Left lung (tissue), 10 donors: ENCODE results near the gene ALDH6A1. TPM values are rescaled to one million over a fixed set of nuclear protein-coding genes. Genes with fewer than 3 reads are reported as not detected.

Experiments used
- ATAC-seq: fragments of 200-7000 bp; cut with Tn5 transposase; one replicate; pipeline ENCODE4 v1.9.1; 2020; ENCODE audit warnings: moderate library complexity
- DNase-seq, 4 donors: peaks; one replicate each; pipeline ENCODE4 v3.0.0-alpha.2; 2013 to 2020
- H3K27ac ChIP-seq, 2 donors: fragments of 200-600 bp; sonication (generic) in 1 of 2; one replicate each; pipeline versions ENCODE4 v1.5.0 to v1.8.0; 2020 to 2021
- H3K27me3 ChIP-seq, 2 donors: fragments of 200-600 bp; sonication (generic) in 1 of 2; one replicate each; pipeline versions ENCODE4 v1.5.0 to v1.8.0; 2020 to 2021
- H3K36me3 ChIP-seq, 2 donors: fragments of 200-600 bp; sonication (generic) in 1 of 2; one replicate each; pipeline versions ENCODE4 v1.5.0 to v1.8.0; 2020 to 2021
- H3K4me1 ChIP-seq, 2 donors: fragments of 200-600 bp; one replicate each; pipeline ENCODE4 v1.8.0; 2021
- H3K4me3 ChIP-seq, 2 donors: fragments of 200-600 bp; sonication (generic) in 1 of 2; one replicate each; pipeline versions ENCODE4 v1.5.0 to v1.8.0; 2020 to 2021; ENCODE audit warnings: mild to moderate bottlenecking in 1 of 2
- H3K9me3 ChIP-seq, 2 donors: fragments of 200-600 bp; sonication (generic) in 1 of 2; one replicate each; pipeline versions ENCODE4 v1.5.0 to v1.8.0; 2020 to 2021
- intact Hi-C, 2 donors: fragments of 100-400 bp; cut with DNase I; formaldehyde crosslinking; loops; one replicate each; pipeline versions ENCODE4 v1.11.2 to v1.14.2; 2022
- polyA plus RNA-seq, 6 donors: library from polyadenylated mRNA; unstranded; fragments of 120-200 nt; gene quantifications; one replicate each; pipeline ENCODE4 v1.2.1, GENCODE V29; 2013; ENCODE audit not compliant: insufficient read length in 6 of 6
- total RNA-seq, 2 donors: library from RNA; stranded (reverse); fragmentation: NEBNext Ultra II Directional; extraction: Animal tissue kit (Norgen Biotek cat#: 25700); gene quantifications; one replicate each; pipeline ENCODE4 v1.2.1, GENCODE V29; 2021
- TF ChIP-seq, protein P1 (sequence below), 2 donors: fragments of 200-600 bp; sonication (generic) in 1 of 2; IDR thresholded peaks; one replicate each; pipeline versions ENCODE4 v1.5.0 to v1.8.0; 2021; ENCODE audit warnings: antibody characterized with exemption in 2 of 2
- donor health status: DM: no; HTN: yes; CAD: no.
- donor health status: DM: no; HTN: no; CAD: no.

Gene ALDH6A1
- total and polyA plus RNA-seq, 8 donors, result 23.0 to 62.4 (median 29.0) TPM

DNA sequence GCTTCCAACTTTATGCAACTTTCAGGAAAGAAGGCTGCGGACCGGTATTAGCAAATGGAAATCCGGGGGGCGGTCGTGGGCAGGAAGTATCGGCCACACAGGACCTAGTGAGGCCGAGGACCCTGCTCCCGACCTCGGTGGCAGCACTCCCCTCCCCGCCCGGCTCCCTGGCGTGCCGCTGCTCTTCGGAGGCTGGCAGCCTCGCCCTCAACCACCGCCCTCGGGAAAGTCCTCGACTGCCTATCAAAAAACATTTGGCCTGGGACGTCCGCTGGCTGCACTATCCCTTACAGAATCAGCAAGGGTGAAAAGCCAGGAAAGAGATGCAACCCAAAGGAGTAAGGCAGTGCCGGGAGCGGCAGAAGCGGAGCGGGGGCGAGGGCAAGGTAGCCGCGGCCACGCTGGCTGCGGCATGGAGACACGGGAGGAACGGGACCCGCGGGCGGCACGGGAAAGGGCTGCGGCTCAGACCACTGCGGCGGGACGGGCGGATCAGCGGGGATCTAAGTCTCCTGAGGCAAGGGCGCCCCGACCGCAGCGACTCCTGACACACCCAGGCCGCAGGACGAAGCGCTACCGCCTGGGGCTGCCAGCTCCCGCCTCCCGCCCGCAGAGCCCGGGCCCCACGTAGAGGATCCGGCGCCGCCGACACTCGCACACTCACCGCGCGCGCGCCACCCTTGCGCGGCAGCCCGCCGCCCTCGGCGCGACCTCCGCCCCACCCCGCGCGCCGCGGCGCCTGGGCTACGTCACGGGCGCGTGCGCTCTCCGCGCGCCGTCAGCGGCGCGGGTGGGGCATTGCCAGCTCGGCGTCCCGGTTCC lies 65.5 kb downstream of the ALDH6A1 start, which contains the start of the genes BBOF1 and ENTPD5:
BBOF1 (plus strand) TSS at position 764 of the 822 bp plus-strand sequence. CDS start 130 bp downstream, outside the sequence.
ENTPD5 (minus strand) TSS at position 703 of the 822 bp plus-strand sequence. CDS start 31,186 bp downstream, outside the sequence.
- peak within 1 kb of the TSS; percentile 66 to 81 for H3K4me3 ChIP-seq
- DNase-seq, result peak; percentile 88 to 97 (median 91)
- H3K36me3 ChIP-seq, result no peaks in the 10 kb centered on the region
- TF ChIP-seq, protein P1, sequence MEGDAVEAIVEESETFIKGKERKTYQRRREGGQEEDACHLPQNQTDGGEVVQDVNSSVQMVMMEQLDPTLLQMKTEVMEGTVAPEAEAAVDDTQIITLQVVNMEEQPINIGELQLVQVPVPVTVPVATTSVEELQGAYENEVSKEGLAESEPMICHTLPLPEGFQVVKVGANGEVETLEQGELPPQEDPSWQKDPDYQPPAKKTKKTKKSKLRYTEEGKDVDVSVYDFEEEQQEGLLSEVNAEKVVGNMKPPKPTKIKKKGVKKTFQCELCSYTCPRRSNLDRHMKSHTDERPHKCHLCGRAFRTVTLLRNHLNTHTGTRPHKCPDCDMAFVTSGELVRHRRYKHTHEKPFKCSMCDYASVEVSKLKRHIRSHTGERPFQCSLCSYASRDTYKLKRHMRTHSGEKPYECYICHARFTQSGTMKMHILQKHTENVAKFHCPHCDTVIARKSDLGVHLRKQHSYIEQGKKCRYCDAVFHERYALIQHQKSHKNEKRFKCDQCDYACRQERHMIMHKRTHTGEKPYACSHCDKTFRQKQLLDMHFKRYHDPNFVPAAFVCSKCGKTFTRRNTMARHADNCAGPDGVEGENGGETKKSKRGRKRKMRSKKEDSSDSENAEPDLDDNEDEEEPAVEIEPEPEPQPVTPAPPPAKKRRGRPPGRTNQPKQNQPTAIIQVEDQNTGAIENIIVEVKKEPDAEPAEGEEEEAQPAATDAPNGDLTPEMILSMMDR (IDR thresholded peaks at IDR 0.05), result no peak
- H3K27ac ChIP-seq, result peak within 1 kb of the TSS; percentile 97 to 98
- intact Hi-C loops, result no loop called here
- H3K27me3 ChIP-seq, result no peaks in the 10 kb centered on the region
- peak; percentile 97 for ATAC-seq
- H3K9me3 ChIP-seq, result no peaks in the 10 kb centered on the region
- H3K4me1 ChIP-seq, result peaks cover 7 to 14% of the 10 kb centered on the region in 2 donors

DNA sequence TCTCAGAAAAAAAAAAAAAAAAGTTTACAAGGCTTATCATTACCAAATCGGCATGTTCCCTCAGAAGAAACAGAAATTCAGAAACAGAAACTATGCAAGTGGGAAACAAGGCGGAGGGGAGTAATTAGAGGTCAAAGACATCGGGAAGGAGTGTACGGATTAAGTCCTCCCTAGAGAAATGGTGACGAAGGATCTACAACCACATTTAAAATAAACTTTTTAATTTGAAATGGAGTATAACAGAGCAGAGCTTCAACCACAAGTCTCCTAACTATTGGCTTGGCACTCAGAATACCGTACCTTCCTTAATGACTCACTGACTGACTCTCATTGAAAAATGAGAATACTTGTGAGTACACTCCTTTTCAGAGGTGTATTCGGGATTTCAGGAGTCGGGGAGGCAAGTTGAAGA lies 66.1 kb downstream of the ALDH6A1 start:
- Histone ChIP-seq H3K27ac (peak overlapping the region; percentile 97 to 98), H3K4me1 (peaks cover 7 to 14% of the 10 kb centered on the region in 2 donors), H3K9me3 (no peaks in the 10 kb centered on the region), H3K27me3 (no peaks in the 10 kb centered on the region), H3K4me3 (peak overlapping the region; percentile 66 to 81), H3K36me3 (no peaks in the 10 kb centered on the region)
- DNase-seq, result peak in 1 of 4 donors; percentile 28
- TF ChIP-seq, protein P1 (IDR thresholded peaks at IDR 0.05), result no peak
- intact Hi-C loops, result no loop called here
- ATAC-seq, result peak; percentile 67

- intact Hi-C loops, result no loop called here
These were observed 68.3 kb downstream of the ALDH6A1 start for GRCh38 chr14:74015963-74016362.

DNA sequence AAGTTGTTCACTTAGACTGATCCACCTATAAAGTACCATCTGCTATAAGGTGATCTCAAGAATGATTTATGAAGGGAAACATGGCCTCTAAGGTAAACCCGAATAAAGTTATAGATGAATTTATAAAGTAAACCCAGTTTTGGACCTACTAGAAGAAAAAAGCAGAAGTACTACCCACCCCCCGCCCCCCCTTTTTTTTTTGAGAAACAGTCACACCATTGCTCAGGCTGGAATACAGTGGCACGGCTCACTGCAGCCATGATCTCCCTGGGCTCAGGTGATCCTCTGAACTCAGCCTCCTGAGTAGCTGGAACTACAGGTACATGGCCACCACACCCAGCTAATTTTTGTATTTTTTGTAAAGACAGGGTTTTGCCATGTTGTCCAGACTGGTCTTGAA lies 69.1 kb downstream of the ALDH6A1 start:
- Histone ChIP-seq H3K27ac (no peak overlapping the region), H3K4me1 (peaks cover 6 to 14% of the 10 kb centered on the region in 2 donors), H3K9me3 (no peaks in the 10 kb centered on the region), H3K27me3 (no peaks in the 10 kb centered on the region), H3K36me3 (peaks cover 0 to 12% of the 10 kb centered on the region in 2 donors), H3K4me3 (no peak overlapping the region)
- TF ChIP-seq, protein P1 (IDR thresholded peaks at IDR 0.05), result no peak
- ATAC-seq, result no peak
- intact Hi-C loops, result no loop called here
- no peak for DNase-seq

More at GRCh38 chr14:74015963-74016362, 68.3 kb downstream of the ALDH6A1 start:
- DNase-seq (no peak), ATAC-seq (no peak)
- Histone ChIP-seq H3K9me3 (no peaks in the 10 kb centered on the region), H3K27ac (no peak overlapping the region), H3K27me3 (no peaks in the 10 kb centered on the region), H3K36me3 (peaks cover 0 to 4% of the 10 kb centered on the region in 2 donors), H3K4me3 (no peak overlapping the region), H3K4me1 (peaks cover 7 to 14% of the 10 kb centered on the region in 2 donors)
- TF ChIP-seq, protein P1 (IDR thresholded peaks at IDR 0.05), result no peak

DNA sequence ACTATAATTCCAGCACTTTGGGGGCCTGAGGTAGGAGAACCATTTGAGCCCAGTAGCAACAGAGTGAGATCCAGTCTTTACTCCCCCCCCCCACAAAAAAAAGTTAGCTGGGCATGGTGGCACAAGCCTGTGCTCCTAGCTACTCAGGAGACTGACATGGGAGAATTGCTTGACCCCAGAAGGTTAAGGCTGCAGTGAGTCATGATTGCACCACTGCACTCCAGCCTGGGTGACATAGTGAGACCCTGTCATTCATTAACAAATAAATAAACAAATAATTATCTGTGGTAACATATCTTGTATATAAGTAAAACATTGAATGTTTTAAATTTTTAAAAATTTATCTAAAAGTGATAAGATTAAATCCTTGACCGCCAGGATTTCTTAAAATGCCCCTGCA lies 70.0 kb downstream of the ALDH6A1 start:
- ATAC-seq (no peak), DNase-seq (no peak)
- intact Hi-C loops, result no loop called here
- TF ChIP-seq, protein P1 (IDR thresholded peaks at IDR 0.05), result no peak
- Histone ChIP-seq H3K27ac (no peak overlapping the region), H3K36me3 (peaks cover 0 to 20% of the 10 kb centered on the region in 2 donors), H3K4me1 (peaks cover 0 to 5% of the 10 kb centered on the region in 2 donors), H3K27me3 (no peaks in the 10 kb centered on the region), H3K9me3 (no peaks in the 10 kb centered on the region), H3K4me3 (no peak overlapping the region)
